ENCODE data around the gene NUP62. TPM values are rescaled to one million over a fixed set of nuclear protein-coding genes. Genes with fewer than 3 reads are reported as not detected.
A peak's percentile ranks its signal among the peaks of the same experiment; 100 is the strongest.
"Not testable (repeated sequence)": the region's sequence is repeated elsewhere in the genome, so short reads cannot be mapped to it uniquely, and the experiment has no call there.

NUP62 gene
- 100 to 1,000 TPM; 172 to 189 (median 184) TPM for total RNA-seq

- DNase-seq (peak; percentile 93), ATAC-seq (peak; percentile 53 to 57)
- Mint-ChIP-seq H3K9me3 (peaks cover 8% of the 10 kb centered on the region), H3K27me3 (ENCODE audit: low read depth) (no peaks in the 10 kb centered on the region), H3K4me1 (ENCODE audit: low read depth) (peaks cover 64% of the 10 kb centered on the region), H3K36me3 (ENCODE audit: insufficient read depth) (peaks cover 34% of the 10 kb centered on the region), H3K4me3 (peak within 1 kb of the TSS; percentile 98)
Measured at GRCh38 chr19:49929121-49929610, at the start of gene NUP62, which contains the start of gene ATF5. NUP62 (minus strand) TSS chr19:49929504; CDS start chr19:49909807, 19,697 bp downstream. ATF5 (plus strand) TSS chr19:49929205; CDS start chr19:49930851, 1,646 bp downstream.

- H3K4me1 Mint-ChIP-seq (ENCODE audit: low read depth), result no peaks in the 10 kb centered on the region
- DNase-seq (no peak), ATAC-seq (no peak)
- H3K4me3 Mint-ChIP-seq, result no peak overlapping the region
- peaks cover 18% of the 10 kb centered on the region for H3K36me3 Mint-ChIP-seq (ENCODE audit: insufficient read depth)
- no peaks in the 10 kb centered on the region for H3K27me3 Mint-ChIP-seq (ENCODE audit: low read depth)
- no peaks in the 10 kb centered on the region for H3K9me3 Mint-ChIP-seq
Measured at GRCh38 chr19:49978324-49978723, 49.0 kb upstream of the NUP62 start.

DNA sequence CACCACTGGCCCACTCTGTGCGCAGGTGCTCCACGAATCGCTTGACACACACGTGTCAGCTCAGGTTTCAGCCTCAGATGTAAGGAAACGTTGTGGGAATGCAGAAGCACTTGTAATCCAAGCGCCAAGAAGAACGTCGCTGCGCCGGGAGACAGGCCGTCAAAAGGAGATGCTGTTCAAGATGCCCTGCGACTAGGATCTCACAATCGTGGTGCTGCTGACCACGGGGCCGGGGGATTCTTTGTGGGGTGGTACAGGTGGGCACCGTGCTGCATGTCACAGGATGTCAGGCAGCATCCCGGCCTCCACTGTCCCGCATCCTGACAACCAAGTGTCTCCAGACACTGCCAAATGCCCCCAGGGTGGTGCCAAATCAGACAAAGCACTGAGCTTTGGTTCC lies 48.6 kb upstream of the NUP62 start:
- Mint-ChIP-seq H3K36me3 (ENCODE audit: insufficient read depth) (peaks cover 18% of the 10 kb centered on the region), H3K9me3 (no peaks in the 10 kb centered on the region), H3K4me1 (ENCODE audit: low read depth) (no peaks in the 10 kb centered on the region), H3K4me3 (no peak overlapping the region), H3K27me3 (ENCODE audit: low read depth) (no peaks in the 10 kb centered on the region)
- ATAC-seq (no peak), DNase-seq (no peak)

DNA sequence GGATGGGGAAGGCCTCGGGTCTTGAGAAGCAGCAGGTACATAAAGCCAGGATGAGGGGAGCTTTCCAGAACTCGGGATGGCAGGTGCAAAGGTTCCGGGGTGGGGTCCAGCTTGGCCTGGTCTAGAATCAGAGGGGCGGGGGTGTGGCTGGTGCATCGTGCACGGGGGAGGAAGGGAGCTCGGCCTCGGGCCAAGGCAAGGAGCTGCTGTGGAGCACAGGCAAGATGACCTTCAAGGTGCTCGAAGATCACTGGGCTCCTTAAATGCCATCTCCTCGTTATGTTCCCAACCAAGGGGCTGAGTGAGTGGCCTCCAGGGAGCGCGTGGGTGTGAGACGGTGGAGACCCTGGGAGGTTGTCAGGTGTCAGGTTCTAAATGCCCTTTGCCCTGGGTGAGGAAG lies 47.8 kb upstream of the NUP62 start:
- H3K4me1 Mint-ChIP-seq (ENCODE audit: low read depth), result no peaks in the 10 kb centered on the region

GRCh38 chr19:49976496-49976895 lies 47.2 kb upstream of the NUP62 start:
- H3K27me3 Mint-ChIP-seq (ENCODE audit: low read depth), result no peaks in the 10 kb centered on the region
- H3K9me3 Mint-ChIP-seq, result no peaks in the 10 kb centered on the region
- no peak overlapping the region for H3K4me3 Mint-ChIP-seq
- H3K4me1 Mint-ChIP-seq (ENCODE audit: low read depth), result no peaks in the 10 kb centered on the region
- peaks cover 11% of the 10 kb centered on the region for H3K36me3 Mint-ChIP-seq (ENCODE audit: insufficient read depth)
- no peak for DNase-seq
- no peak for ATAC-seq

More for the DNA sequence above, 47.8 kb upstream of the NUP62 start:
- Mint-ChIP-seq H3K27me3 (ENCODE audit: low read depth) (no peaks in the 10 kb centered on the region), H3K36me3 (ENCODE audit: insufficient read depth) (peaks cover 15% of the 10 kb centered on the region), H3K4me3 (no peak overlapping the region), H3K9me3 (no peaks in the 10 kb centered on the region)
- ATAC-seq (no peak), DNase-seq (no peak)

- Mint-ChIP-seq H3K9me3 (no peaks in the 10 kb centered on the region), H3K4me1 (ENCODE audit: low read depth) (no peaks in the 10 kb centered on the region), H3K4me3 (no peak overlapping the region), H3K36me3 (ENCODE audit: insufficient read depth) (peaks cover 8% of the 10 kb centered on the region), H3K27me3 (ENCODE audit: low read depth) (no peaks in the 10 kb centered on the region)
- ATAC-seq (no peak), DNase-seq (no peak)
Measured at GRCh38 chr19:49975051-49975450, 45.7 kb upstream of the NUP62 start.

GRCh38 chr19:49973987-49974386 lies 44.7 kb upstream of the NUP62 start:
- H3K9me3 Mint-ChIP-seq, result no peaks in the 10 kb centered on the region
- peaks cover 8% of the 10 kb centered on the region for H3K36me3 Mint-ChIP-seq (ENCODE audit: insufficient read depth)
- no peak overlapping the region for H3K4me3 Mint-ChIP-seq
- H3K4me1 Mint-ChIP-seq (ENCODE audit: low read depth), result no peaks in the 10 kb centered on the region
- no peak for ATAC-seq
- H3K27me3 Mint-ChIP-seq (ENCODE audit: low read depth), result peaks cover 3% of the 10 kb centered on the region
- no peak for DNase-seq

DNA sequence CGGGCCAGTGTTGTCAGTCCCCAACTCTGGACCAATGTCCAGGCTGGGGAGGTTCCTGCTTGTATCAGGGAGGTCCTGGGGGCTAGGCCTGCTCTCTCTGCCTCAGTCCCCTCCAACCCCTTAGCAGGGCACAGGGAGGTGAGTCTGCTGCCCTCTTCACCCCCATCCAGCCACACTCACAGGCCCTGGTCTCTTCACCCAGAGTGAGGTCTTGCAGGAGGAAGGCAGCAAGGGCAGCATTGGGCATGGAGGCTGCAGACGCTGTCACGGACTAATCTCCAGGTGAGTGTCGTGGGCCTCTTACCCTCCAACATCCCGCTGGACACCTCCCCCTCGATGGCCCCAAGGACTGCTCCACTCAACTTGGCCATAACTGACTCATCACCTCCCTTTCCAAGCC lies 43.5 kb upstream of the NUP62 start:
- DNase-seq (no peak), ATAC-seq (no peak)
- Mint-ChIP-seq H3K4me3 (no peak overlapping the region), H3K9me3 (no peaks in the 10 kb centered on the region), H3K27me3 (ENCODE audit: low read depth) (peaks cover 9% of the 10 kb centered on the region), H3K36me3 (ENCODE audit: insufficient read depth) (peaks cover 8% of the 10 kb centered on the region), H3K4me1 (ENCODE audit: low read depth) (no peaks in the 10 kb centered on the region)

DNA sequence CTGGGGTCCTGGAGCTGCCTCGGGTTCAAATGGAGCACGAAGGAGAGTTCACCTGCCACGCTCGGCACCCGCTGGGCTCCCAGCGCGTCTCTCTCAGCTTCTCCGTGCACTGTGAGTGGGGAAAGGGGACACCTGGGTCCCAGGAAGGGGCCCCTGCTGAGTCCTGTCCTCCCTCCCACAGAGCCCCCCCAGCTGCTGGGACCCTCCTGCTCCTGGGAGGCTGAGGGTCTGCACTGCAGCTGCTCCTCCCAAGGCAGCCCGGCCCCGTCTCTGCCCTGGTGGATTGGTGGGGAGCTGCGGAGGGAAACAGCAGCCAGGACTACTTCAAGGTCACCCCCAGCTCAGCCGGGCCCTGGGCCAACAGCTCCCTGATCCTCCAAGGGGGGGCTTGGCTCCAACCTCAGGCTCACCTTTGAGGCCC lies 42.7 kb upstream of the NUP62 start:
- Mint-ChIP-seq H3K4me1 (ENCODE audit: low read depth) (no peaks in the 10 kb centered on the region), H3K9me3 (no peaks in the 10 kb centered on the region), H3K27me3 (ENCODE audit: low read depth) (peaks cover 9% of the 10 kb centered on the region), H3K36me3 (ENCODE audit: insufficient read depth) (peaks cover 8% of the 10 kb centered on the region), H3K4me3 (no peak overlapping the region)
- ATAC-seq, result no peak
- DNase-seq, result no peak

DNA sequence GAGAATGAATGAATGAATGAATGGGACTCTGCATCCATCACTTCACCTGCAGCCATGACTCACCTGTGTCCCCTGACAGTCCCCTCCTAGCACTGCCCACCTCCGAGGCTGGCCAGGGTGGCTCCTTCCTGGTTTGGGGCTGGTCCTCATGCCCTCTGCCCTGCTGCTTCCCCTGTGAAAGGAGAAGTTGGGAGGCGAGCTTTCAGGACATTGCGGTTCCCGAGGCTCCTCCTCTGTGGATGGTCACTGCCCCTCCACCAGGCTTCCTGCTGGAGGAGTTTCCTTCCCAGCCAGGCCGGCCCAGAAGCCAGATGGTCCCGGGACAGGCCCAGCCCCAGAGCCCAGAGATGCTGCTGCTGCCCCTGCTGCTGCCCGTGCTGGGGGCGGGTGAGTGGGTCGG lies 40.1 kb upstream of the NUP62 start:
- not testable (repeated sequence) for H3K4me3 Mint-ChIP-seq; ATAC-seq; DNase-seq; H3K4me1 Mint-ChIP-seq (ENCODE audit: low read depth); H3K36me3 Mint-ChIP-seq (ENCODE audit: insufficient read depth); H3K9me3 Mint-ChIP-seq
- peaks cover 18% of the 10 kb centered on the region for H3K27me3 Mint-ChIP-seq (ENCODE audit: low read depth)

GRCh38 chr19:49968279-49968922 lies 39.1 kb upstream of the NUP62 start:
- DNase-seq (no peak), ATAC-seq (no peak)
- Mint-ChIP-seq H3K9me3 (no peaks in the 10 kb centered on the region), H3K4me1 (ENCODE audit: low read depth) (no peaks in the 10 kb centered on the region), H3K36me3 (ENCODE audit: insufficient read depth) (no peaks in the 10 kb centered on the region), H3K27me3 (ENCODE audit: low read depth) (peaks cover 22% of the 10 kb centered on the region), H3K4me3 (no peak overlapping the region)

- not testable (repeated sequence) for H3K9me3 Mint-ChIP-seq; ATAC-seq; H3K4me3 Mint-ChIP-seq; DNase-seq; H3K4me1 Mint-ChIP-seq (ENCODE audit: low read depth); H3K36me3 Mint-ChIP-seq (ENCODE audit: insufficient read depth)
- peaks cover 18% of the 10 kb centered on the region for H3K27me3 Mint-ChIP-seq (ENCODE audit: low read depth)
Measured at GRCh38 chr19:49960980-49961379, 31.7 kb upstream of the NUP62 start, which contains the start of gene SIGLEC11. SIGLEC11 (minus strand) TSS chr19:49961172; CDS start chr19:49961081, 91 bp downstream.

- not testable (repeated sequence) for DNase-seq; H3K4me3 Mint-ChIP-seq; H3K36me3 Mint-ChIP-seq (ENCODE audit: insufficient read depth); H3K9me3 Mint-ChIP-seq; ATAC-seq; H3K4me1 Mint-ChIP-seq (ENCODE audit: low read depth)
- peaks cover 15% of the 10 kb centered on the region for H3K27me3 Mint-ChIP-seq (ENCODE audit: low read depth)
Measured at GRCh38 chr19:49959892-49960291, 30.6 kb upstream of the NUP62 start.

- not testable (repeated sequence) for DNase-seq; H3K36me3 Mint-ChIP-seq (ENCODE audit: insufficient read depth); H3K9me3 Mint-ChIP-seq; H3K27me3 Mint-ChIP-seq (ENCODE audit: low read depth); ATAC-seq; H3K4me1 Mint-ChIP-seq (ENCODE audit: low read depth); H3K4me3 Mint-ChIP-seq
Measured at GRCh38 chr19:49958596-49958995, 29.3 kb upstream of the NUP62 start.

- not testable (repeated sequence) for H3K4me3 Mint-ChIP-seq; H3K9me3 Mint-ChIP-seq; H3K36me3 Mint-ChIP-seq (ENCODE audit: insufficient read depth); H3K27me3 Mint-ChIP-seq (ENCODE audit: low read depth); ATAC-seq; H3K4me1 Mint-ChIP-seq (ENCODE audit: low read depth); DNase-seq
Measured at GRCh38 chr19:49958144-49958543, 28.8 kb upstream of the NUP62 start.
